ENCODE results near the gene CHAC1. TPM values are rescaled to one million over a fixed set of nuclear protein-coding genes. Genes with fewer than 3 reads are reported as not detected.

The CHAC1 gene
- total RNA-seq, 3 donors from 2014 or later, result 0.32 to 11.9 (median 2.9) TPM

DNA sequence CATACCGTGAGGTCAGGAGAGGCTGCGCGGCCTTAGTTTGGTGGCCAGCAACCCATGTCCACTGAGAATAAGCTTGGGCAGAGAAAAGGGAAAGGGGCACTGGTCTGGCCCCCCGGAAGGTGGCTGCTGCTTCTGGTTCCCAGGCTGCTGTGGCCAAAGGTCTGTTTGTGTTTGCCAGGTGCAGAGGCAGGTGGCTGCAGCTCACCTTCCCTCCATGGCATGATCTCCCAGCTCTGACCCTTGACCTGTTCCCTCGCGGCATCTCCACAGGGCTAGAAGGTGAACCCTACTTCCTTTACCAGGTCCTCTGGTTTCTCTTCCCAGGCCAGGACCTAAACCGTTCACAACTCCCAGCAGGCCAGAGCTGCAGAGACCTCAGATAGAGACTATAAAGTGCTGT is 45.2 kb upstream of the CHAC1 start:
- Histone ChIP-seq H3K27ac (peak overlapping the region; percentile 97 to 98), H3K9me3 (no peaks in the 10 kb centered on the region), H3K27me3 (no peaks in the 10 kb centered on the region), H3K4me3 (no peak overlapping the region), H3K4me1 (peaks cover 6 to 24% of the 10 kb centered on the region in 2 donors), H3K36me3 (no peaks in the 10 kb centered on the region)
- intact Hi-C loops (cut with DNase I; ENCODE audit: low total_unique reads), result loop anchor here (5.0 to 10.0 kb wide), 2 partner anchors 109 to 213 kb away; partner anchors contain the start of gene RAD51
- TF ChIP-seq, protein P1, sequence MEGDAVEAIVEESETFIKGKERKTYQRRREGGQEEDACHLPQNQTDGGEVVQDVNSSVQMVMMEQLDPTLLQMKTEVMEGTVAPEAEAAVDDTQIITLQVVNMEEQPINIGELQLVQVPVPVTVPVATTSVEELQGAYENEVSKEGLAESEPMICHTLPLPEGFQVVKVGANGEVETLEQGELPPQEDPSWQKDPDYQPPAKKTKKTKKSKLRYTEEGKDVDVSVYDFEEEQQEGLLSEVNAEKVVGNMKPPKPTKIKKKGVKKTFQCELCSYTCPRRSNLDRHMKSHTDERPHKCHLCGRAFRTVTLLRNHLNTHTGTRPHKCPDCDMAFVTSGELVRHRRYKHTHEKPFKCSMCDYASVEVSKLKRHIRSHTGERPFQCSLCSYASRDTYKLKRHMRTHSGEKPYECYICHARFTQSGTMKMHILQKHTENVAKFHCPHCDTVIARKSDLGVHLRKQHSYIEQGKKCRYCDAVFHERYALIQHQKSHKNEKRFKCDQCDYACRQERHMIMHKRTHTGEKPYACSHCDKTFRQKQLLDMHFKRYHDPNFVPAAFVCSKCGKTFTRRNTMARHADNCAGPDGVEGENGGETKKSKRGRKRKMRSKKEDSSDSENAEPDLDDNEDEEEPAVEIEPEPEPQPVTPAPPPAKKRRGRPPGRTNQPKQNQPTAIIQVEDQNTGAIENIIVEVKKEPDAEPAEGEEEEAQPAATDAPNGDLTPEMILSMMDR (IDR thresholded peaks at IDR 0.05), result no peak
- TF ChIP-seq POLR2A (IDR thresholded peaks at IDR 0.05), result no peak
- TF ChIP-seq POLR2AphosphoS5 (IDR thresholded peaks at IDR 0.05), result no peak
- no peak for DNase-seq (ENCODE audit: low spot score in 2 of 2)

DNA sequence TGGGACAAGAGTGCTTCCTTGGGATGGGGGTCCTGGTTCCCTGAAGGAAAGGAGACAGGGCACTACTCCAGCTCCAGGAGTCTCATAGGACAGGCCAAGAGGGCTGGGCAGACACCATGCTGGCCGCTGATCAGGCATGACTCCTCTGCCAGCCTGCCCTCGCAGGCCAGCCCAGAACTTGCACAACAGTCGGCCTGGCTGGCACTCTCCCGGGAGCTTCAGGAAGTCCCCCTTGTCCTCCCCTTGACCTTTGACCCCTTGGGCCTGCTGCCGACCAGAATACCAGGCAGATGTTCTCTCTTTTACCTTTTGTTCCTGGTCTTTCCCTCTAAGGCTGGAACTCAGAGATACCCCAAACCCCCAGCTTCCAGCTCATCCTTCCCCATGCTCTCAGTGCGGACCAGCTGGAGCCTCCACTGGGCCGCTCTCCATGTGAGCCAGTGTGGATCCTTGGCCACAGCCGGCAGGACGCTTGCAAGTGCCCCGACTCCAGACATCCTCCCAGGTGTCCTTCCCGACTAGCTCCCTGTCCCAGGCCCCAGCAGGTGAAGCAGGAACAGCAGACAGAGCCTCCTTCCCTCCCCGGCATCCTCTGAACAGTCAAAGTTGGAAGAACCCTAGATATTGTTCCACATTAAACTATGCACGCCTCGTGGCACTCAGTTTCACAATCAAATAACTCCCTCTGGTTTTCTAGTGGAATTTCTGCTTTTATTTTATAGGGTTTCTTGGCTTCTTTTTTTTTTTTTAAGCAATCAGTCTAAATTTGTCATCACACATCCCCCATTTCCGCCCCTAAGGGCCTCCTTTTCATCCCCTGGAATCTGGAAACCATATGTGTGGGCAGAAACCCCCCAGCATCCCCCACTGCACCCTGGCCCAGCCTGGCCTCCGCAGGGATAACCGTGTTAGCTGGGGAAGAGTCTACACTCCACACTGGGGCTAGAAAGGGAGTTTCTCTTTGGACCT is 43.3 kb upstream of the CHAC1 start:
- Histone ChIP-seq H3K4me3 (no peak overlapping the region), H3K27ac (peak overlapping the region; percentile 48 to 50), H3K9me3 (no peaks in the 10 kb centered on the region), H3K36me3 (no peaks in the 10 kb centered on the region), H3K27me3 (no peaks in the 10 kb centered on the region), H3K4me1 (peaks cover 6 to 24% of the 10 kb centered on the region in 2 donors)
- TF ChIP-seq POLR2AphosphoS5 (IDR thresholded peaks at IDR 0.05), result no peak
- TF ChIP-seq, protein P1 (IDR thresholded peaks at IDR 0.05), result no peak
- TF ChIP-seq POLR2A (IDR thresholded peaks at IDR 0.05), result no peak
- intact Hi-C loops (cut with DNase I; ENCODE audit: low total_unique reads), result loop anchor here (5.0 to 10.0 kb wide), 2 partner anchors 107 to 215 kb away; partner anchors contain the start of gene RAD51
- DNase-seq (ENCODE audit: low spot score in 2 of 2), result peak in 1 of 2 donors; percentile 45

GRCh38 chr15:40911141-40911540 is 42.1 kb upstream of the CHAC1 start:
- intact Hi-C loops (cut with DNase I; ENCODE audit: low total_unique reads), result no loop called here
- TF ChIP-seq POLR2A (IDR thresholded peaks at IDR 0.05) (no peak), POLR2AphosphoS5 (IDR thresholded peaks at IDR 0.05) (no peak)
- TF ChIP-seq, protein P1 (IDR thresholded peaks at IDR 0.05), result no peak
- no peaks in the 10 kb centered on the region for H3K36me3 ChIP-seq
- H3K27ac ChIP-seq, result peak overlapping the region in 1 of 2 donors; percentile 48
- no peak for DNase-seq (ENCODE audit: low spot score in 2 of 2)
- H3K27me3 ChIP-seq, result no peaks in the 10 kb centered on the region
- H3K9me3 ChIP-seq, result no peaks in the 10 kb centered on the region
- peaks cover 6 to 20% of the 10 kb centered on the region in 2 donors for H3K4me1 ChIP-seq
- H3K4me3 ChIP-seq, result no peak overlapping the region

DNA sequence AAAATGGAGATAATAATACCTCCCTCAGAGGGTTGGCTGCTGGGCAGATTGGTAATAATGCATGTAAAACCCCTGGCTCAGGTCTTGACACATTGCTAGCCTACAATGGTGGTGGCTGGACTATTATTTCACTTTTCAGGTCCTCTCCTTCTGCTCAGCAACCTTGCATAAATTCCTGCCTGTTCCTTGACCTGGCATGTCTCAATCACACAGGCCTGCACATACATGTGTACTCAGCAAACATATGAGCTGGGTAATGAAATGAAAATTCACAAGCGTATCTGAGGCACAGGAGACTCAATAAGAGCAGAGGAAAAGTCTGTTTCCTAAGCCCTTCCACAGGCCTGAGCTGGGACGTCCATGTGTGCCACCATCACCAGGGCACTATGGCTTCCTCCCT is 41.6 kb upstream of the CHAC1 start:
- no peak overlapping the region for H3K4me3 ChIP-seq
- H3K36me3 ChIP-seq, result no peaks in the 10 kb centered on the region
- H3K27ac ChIP-seq, result peak overlapping the region in 1 of 2 donors; percentile 48
- H3K4me1 ChIP-seq, result peaks cover 6 to 15% of the 10 kb centered on the region in 2 donors
- H3K9me3 ChIP-seq, result no peaks in the 10 kb centered on the region
- DNase-seq (ENCODE audit: low spot score in 2 of 2), result no peak
- intact Hi-C loops (cut with DNase I; ENCODE audit: low total_unique reads), result no loop called here
- no peaks in the 10 kb centered on the region for H3K27me3 ChIP-seq
- TF ChIP-seq POLR2A (IDR thresholded peaks at IDR 0.05) (no peak), POLR2AphosphoS5 (IDR thresholded peaks at IDR 0.05) (no peak)
- TF ChIP-seq, protein P1 (IDR thresholded peaks at IDR 0.05), result no peak

DNA sequence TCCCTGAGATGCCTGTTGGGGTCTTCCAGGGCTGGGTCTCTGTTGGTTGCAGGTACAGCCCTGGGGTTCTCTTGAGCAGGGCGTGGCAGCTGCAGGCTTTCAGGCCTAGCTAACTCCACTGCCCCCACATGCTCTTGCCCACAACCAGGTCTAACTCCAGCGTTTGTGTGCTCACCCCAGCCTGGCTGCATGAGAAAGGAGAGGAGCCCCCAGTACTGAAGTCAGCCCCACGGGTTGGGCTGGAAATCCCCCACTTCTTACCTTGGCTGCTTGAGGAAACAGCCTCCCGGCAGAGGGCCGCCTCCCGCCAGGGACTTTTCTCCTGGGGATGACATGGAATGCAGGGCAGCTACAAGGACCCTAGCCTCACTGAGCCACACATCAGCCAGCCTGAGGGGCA is 40.8 kb upstream of the CHAC1 start:
- peaks cover 1 to 7% of the 10 kb centered on the region in 2 donors for H3K4me1 ChIP-seq
- H3K9me3 ChIP-seq, result no peaks in the 10 kb centered on the region
- no peaks in the 10 kb centered on the region for H3K36me3 ChIP-seq
- H3K4me3 ChIP-seq, result no peak overlapping the region
- intact Hi-C loops (cut with DNase I; ENCODE audit: low total_unique reads), result no loop called here
- no peak overlapping the region for H3K27ac ChIP-seq
- no peak for DNase-seq (ENCODE audit: low spot score in 2 of 2)
- TF ChIP-seq, protein P1 (IDR thresholded peaks at IDR 0.05), result no peak
- TF ChIP-seq POLR2A (IDR thresholded peaks at IDR 0.05) (no peak), POLR2AphosphoS5 (IDR thresholded peaks at IDR 0.05) (no peak)
- no peaks in the 10 kb centered on the region for H3K27me3 ChIP-seq

Measured in breast epithelium (tissue), 4 donors.